ENCODE data around the gene EFCAB3. TPM values are rescaled to one million over a fixed set of nuclear protein-coding genes. Genes with fewer than 3 reads are reported as not detected.
"Not testable (repeated sequence)": the region's sequence is repeated elsewhere in the genome, so short reads cannot be mapped to it uniquely, and the experiment has no call there.

EFCAB3 gene
- total RNA-seq, 1 donor from 2014 or later, result 0.11 TPM

GRCh38 chr17:62435251-62435650 lies 54.9 kb downstream of the EFCAB3 start:
- H3K36me3 Mint-ChIP-seq (ENCODE audit: low read depth), result peaks cover 27% of the 10 kb centered on the region

GRCh38 chr17:62441181-62441580 lies 60.8 kb downstream of the EFCAB3 start:
- H3K27ac Mint-ChIP-seq; H3K4me3 Mint-ChIP-seq (ENCODE audit: low read depth); intact Hi-C loops (cut with micrococcal nuclease); H3K27me3 Mint-ChIP-seq (ENCODE audit: low read depth); DNase-seq (ENCODE audit: low spot score); H3K9me3 Mint-ChIP-seq; H3K4me1 Mint-ChIP-seq (ENCODE audit: low read depth): not testable (repeated sequence)
- H3K36me3 Mint-ChIP-seq (ENCODE audit: low read depth), result peaks cover 29% of the 10 kb centered on the region

More at GRCh38 chr17:62435251-62435650, 54.9 kb downstream of the EFCAB3 start:
- intact Hi-C loops (cut with micrococcal nuclease); H3K27ac Mint-ChIP-seq; H3K4me3 Mint-ChIP-seq (ENCODE audit: low read depth); DNase-seq (ENCODE audit: low spot score); H3K4me1 Mint-ChIP-seq (ENCODE audit: low read depth); H3K27me3 Mint-ChIP-seq (ENCODE audit: low read depth); H3K9me3 Mint-ChIP-seq: not testable (repeated sequence)

- Mint-ChIP-seq H3K4me1 (ENCODE audit: low read depth) (no peaks in the 10 kb centered on the region), H3K9me3 (no peaks in the 10 kb centered on the region), H3K27ac (no peak overlapping the region), H3K27me3 (ENCODE audit: low read depth) (no peaks in the 10 kb centered on the region), H3K36me3 (ENCODE audit: low read depth) (peaks cover 40% of the 10 kb centered on the region), H3K4me3 (ENCODE audit: low read depth) (no peak overlapping the region)
- DNase-seq (ENCODE audit: low spot score), result no peak
- intact Hi-C loops (cut with micrococcal nuclease), result no loop called here
Observed at GRCh38 chr17:62444063-62444462, 63.7 kb downstream of the EFCAB3 start.

- intact Hi-C loops (cut with micrococcal nuclease); H3K27ac Mint-ChIP-seq; H3K4me1 Mint-ChIP-seq (ENCODE audit: low read depth): not testable (repeated sequence)
Observed at GRCh38 chr17:62445791-62446190, 65.4 kb downstream of the EFCAB3 start.

GRCh38 chr17:62452195-62452594 lies 71.8 kb downstream of the EFCAB3 start:
- intact Hi-C loops (cut with micrococcal nuclease); H3K4me1 Mint-ChIP-seq (ENCODE audit: low read depth); H3K4me3 Mint-ChIP-seq (ENCODE audit: low read depth); H3K27ac Mint-ChIP-seq; H3K9me3 Mint-ChIP-seq; DNase-seq (ENCODE audit: low spot score); H3K27me3 Mint-ChIP-seq (ENCODE audit: low read depth): not testable (repeated sequence)
- H3K36me3 Mint-ChIP-seq (ENCODE audit: low read depth), result peaks cover 23% of the 10 kb centered on the region

More at GRCh38 chr17:62445791-62446190, 65.4 kb downstream of the EFCAB3 start:
- H3K9me3 Mint-ChIP-seq; H3K4me3 Mint-ChIP-seq (ENCODE audit: low read depth); H3K27me3 Mint-ChIP-seq (ENCODE audit: low read depth); DNase-seq (ENCODE audit: low spot score): not testable (repeated sequence)
- H3K36me3 Mint-ChIP-seq (ENCODE audit: low read depth), result peaks cover 38% of the 10 kb centered on the region

GRCh38 chr17:62453041-62453440 lies 72.7 kb downstream of the EFCAB3 start:
- H3K4me1 Mint-ChIP-seq (ENCODE audit: low read depth); H3K27ac Mint-ChIP-seq; intact Hi-C loops (cut with micrococcal nuclease); DNase-seq (ENCODE audit: low spot score); H3K27me3 Mint-ChIP-seq (ENCODE audit: low read depth); H3K4me3 Mint-ChIP-seq (ENCODE audit: low read depth); H3K9me3 Mint-ChIP-seq: not testable (repeated sequence)
- H3K36me3 Mint-ChIP-seq (ENCODE audit: low read depth), result peaks cover 15% of the 10 kb centered on the region

- intact Hi-C loops (cut with micrococcal nuclease), result not testable (repeated sequence)
Observed at GRCh38 chr17:62453656-62454055, 73.3 kb downstream of the EFCAB3 start.

GRCh38 chr17:62454111-62454510 lies 73.8 kb downstream of the EFCAB3 start:
- H3K4me1 Mint-ChIP-seq (ENCODE audit: low read depth); H3K27me3 Mint-ChIP-seq (ENCODE audit: low read depth); intact Hi-C loops (cut with micrococcal nuclease); H3K4me3 Mint-ChIP-seq (ENCODE audit: low read depth); H3K9me3 Mint-ChIP-seq; DNase-seq (ENCODE audit: low spot score); H3K27ac Mint-ChIP-seq; H3K36me3 Mint-ChIP-seq (ENCODE audit: low read depth): not testable (repeated sequence)

More at GRCh38 chr17:62453656-62454055, 73.3 kb downstream of the EFCAB3 start:
- not testable (repeated sequence) for H3K36me3 Mint-ChIP-seq (ENCODE audit: low read depth); H3K27me3 Mint-ChIP-seq (ENCODE audit: low read depth); DNase-seq (ENCODE audit: low spot score); H3K4me3 Mint-ChIP-seq (ENCODE audit: low read depth); H3K9me3 Mint-ChIP-seq; H3K27ac Mint-ChIP-seq; H3K4me1 Mint-ChIP-seq (ENCODE audit: low read depth)

GRCh38 chr17:62456016-62456415 lies 75.7 kb downstream of the EFCAB3 start:
- no peak for DNase-seq (ENCODE audit: low spot score)
- Mint-ChIP-seq H3K4me1 (ENCODE audit: low read depth) (peaks cover 4% of the 10 kb centered on the region), H3K36me3 (ENCODE audit: low read depth) (peaks cover 5% of the 10 kb centered on the region), H3K9me3 (no peaks in the 10 kb centered on the region), H3K27ac (no peak overlapping the region), H3K4me3 (ENCODE audit: low read depth) (no peak overlapping the region), H3K27me3 (ENCODE audit: low read depth) (no peaks in the 10 kb centered on the region)
- intact Hi-C loops (cut with micrococcal nuclease), result no loop called here

GRCh38 chr17:62458483-62458882 lies 78.1 kb downstream of the EFCAB3 start:
- H3K36me3 Mint-ChIP-seq (ENCODE audit: low read depth); intact Hi-C loops (cut with micrococcal nuclease); DNase-seq (ENCODE audit: low spot score); H3K27me3 Mint-ChIP-seq (ENCODE audit: low read depth); H3K9me3 Mint-ChIP-seq; H3K4me3 Mint-ChIP-seq (ENCODE audit: low read depth); H3K4me1 Mint-ChIP-seq (ENCODE audit: low read depth); H3K27ac Mint-ChIP-seq: not testable (repeated sequence)

GRCh38 chr17:62464422-62464821 lies 84.1 kb downstream of the EFCAB3 start:
- H3K4me1 Mint-ChIP-seq (ENCODE audit: low read depth); H3K4me3 Mint-ChIP-seq (ENCODE audit: low read depth); DNase-seq (ENCODE audit: low spot score); H3K27me3 Mint-ChIP-seq (ENCODE audit: low read depth); H3K9me3 Mint-ChIP-seq; intact Hi-C loops (cut with micrococcal nuclease); H3K36me3 Mint-ChIP-seq (ENCODE audit: low read depth); H3K27ac Mint-ChIP-seq: not testable (repeated sequence)

GRCh38 chr17:62465271-62465670 lies 84.9 kb downstream of the EFCAB3 start:
- H3K27ac Mint-ChIP-seq; H3K27me3 Mint-ChIP-seq (ENCODE audit: low read depth); H3K4me3 Mint-ChIP-seq (ENCODE audit: low read depth); H3K4me1 Mint-ChIP-seq (ENCODE audit: low read depth); H3K36me3 Mint-ChIP-seq (ENCODE audit: low read depth); H3K9me3 Mint-ChIP-seq; intact Hi-C loops (cut with micrococcal nuclease); DNase-seq (ENCODE audit: low spot score): not testable (repeated sequence)
